ENCODE results near the gene FHAD1.

Gene FHAD1

DNA sequence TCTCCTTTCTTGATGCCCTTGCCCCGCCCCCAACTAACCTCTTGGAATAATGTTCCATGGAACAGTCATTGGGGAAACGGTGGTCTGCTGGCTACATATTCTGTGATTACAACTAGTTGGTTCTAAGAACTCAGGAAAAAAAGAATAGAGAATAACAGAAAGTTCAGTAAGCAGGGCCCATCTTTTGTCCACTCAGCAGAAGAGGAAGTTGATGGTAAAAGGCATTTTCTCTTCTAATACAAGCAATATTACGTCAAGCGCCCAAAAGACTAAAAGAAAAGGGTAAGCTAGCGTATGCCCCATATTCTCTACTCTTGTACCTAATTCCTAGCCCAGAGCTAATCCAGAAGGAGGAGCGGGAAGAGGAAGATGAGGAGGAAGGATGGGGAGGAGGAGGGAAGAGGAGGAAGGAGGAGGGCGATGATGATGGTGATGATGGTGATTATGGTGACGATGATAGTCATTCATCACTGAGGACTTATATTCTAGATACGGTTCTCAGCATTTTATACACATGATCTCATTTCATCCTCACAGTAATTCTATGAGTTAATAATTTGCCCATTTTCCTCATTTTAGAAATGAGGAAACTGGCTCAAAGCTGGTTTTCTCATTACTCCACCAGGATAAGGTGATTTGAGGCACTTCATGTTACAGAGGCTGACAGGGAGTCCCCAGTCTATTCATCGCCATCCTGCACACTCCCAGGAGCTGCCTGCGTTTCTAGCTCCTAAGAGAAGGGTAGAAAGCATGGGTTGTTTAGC lies 86.1 kb downstream of the FHAD1 start:
- no peaks in the 10 kb centered on the region for H3K9me3 Mint-ChIP-seq
- no peak overlapping the region for H3K27ac Mint-ChIP-seq
- no peak for DNase-seq (ENCODE audit: low spot score)
- no peak overlapping the region for H3K4me3 Mint-ChIP-seq
- peaks cover 43% of the 10 kb centered on the region for H3K27me3 Mint-ChIP-seq (ENCODE audit: low read depth)
- peaks cover 5% of the 10 kb centered on the region for H3K4me1 Mint-ChIP-seq (ENCODE audit: low read depth)
- no peaks in the 10 kb centered on the region for H3K36me3 Mint-ChIP-seq (ENCODE audit: low read depth)

DNA sequence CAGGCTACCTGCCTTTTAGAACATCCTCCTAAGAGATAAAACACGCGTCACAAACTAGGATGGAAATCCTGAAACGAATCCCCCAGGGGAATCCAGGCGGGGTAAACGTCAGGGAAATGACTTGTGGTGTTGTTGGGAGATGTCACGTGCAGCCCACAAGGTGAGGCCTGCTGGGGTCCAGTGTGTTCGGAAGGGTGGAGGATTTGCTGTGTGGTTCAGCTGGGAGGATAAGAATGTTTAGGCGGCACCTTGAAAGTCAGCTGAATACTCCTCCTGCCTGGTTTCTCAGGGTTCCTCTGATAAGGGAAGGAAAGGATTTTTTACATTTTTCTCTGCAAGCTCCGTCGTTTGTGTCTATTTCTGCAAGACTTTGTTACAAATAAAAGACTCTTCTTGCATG lies 88.0 kb downstream of the FHAD1 start:
- H3K4me1 Mint-ChIP-seq (ENCODE audit: low read depth), result peaks cover 2% of the 10 kb centered on the region

DNA sequence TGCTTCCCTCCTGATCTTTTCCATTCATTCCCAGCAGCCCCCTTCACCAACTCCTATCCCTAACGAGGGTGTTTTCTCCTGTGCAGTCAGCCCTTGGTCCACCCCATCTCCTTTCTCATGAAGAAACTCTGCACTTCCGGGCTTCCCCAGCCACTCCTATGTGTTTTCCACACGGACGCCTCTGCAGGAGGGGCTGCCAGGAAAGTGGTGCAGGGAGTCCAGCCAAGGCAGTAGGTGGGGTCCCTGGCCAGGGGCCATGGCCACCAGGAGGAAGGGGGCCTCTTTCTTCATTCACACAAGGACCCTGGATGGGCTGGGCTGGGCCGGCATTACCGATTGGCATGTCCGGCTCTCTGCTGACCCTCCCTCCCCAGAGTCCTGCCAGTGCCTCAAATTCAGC lies 89.8 kb downstream of the FHAD1 start:
- H3K27ac Mint-ChIP-seq, result no peak overlapping the region
- peaks cover 29% of the 10 kb centered on the region for H3K27me3 Mint-ChIP-seq (ENCODE audit: low read depth)
- no peak for DNase-seq (ENCODE audit: low spot score)
- peaks cover 12% of the 10 kb centered on the region for H3K4me1 Mint-ChIP-seq (ENCODE audit: low read depth)
- H3K9me3 Mint-ChIP-seq, result no peaks in the 10 kb centered on the region
- H3K4me3 Mint-ChIP-seq, result no peak overlapping the region
- no peaks in the 10 kb centered on the region for H3K36me3 Mint-ChIP-seq (ENCODE audit: low read depth)

More for the DNA sequence above, 88.0 kb downstream of the FHAD1 start:
- no peak overlapping the region for H3K27ac Mint-ChIP-seq
- H3K4me3 Mint-ChIP-seq, result no peak overlapping the region
- peaks cover 37% of the 10 kb centered on the region for H3K27me3 Mint-ChIP-seq (ENCODE audit: low read depth)
- H3K36me3 Mint-ChIP-seq (ENCODE audit: low read depth), result no peaks in the 10 kb centered on the region
- no peak for DNase-seq (ENCODE audit: low spot score)
- no peaks in the 10 kb centered on the region for H3K9me3 Mint-ChIP-seq

DNA sequence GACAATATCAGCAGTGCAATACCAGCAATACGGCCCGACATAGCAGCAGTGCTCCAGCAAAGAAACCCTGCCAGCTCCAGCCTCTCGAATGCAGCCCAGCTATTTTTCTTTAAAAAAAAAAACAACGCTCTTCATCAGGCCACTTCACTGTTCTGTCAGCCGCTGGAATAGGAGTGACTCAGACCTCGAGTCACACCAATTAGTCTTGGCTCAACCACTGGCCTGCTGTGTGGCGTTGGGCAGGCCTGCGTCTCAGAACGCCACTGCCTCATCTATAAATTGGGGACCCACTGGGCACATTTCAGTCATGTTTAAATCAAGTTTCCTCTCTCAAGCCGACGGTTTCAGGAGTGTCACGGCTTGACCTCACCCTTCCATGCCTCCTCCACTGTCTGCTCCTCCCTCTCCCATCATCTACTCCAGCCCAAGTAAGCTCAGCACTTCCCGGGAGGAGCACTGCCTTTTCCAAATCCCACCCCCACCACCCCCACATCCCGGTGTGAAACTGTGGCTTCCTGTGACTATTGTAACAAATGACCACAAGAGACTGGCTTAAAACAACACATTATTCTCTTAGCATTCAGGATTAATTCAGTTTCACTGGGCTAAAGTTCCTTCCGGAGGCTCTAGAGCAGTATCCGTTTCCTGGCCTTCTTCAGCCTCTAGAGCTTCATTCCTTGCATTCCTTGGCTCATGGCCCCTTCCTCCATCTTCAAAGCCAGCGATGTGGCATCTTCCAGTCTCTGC lies 90.8 kb downstream of the FHAD1 start:
- H3K4me1 Mint-ChIP-seq (ENCODE audit: low read depth), result peaks cover 17% of the 10 kb centered on the region

DNA sequence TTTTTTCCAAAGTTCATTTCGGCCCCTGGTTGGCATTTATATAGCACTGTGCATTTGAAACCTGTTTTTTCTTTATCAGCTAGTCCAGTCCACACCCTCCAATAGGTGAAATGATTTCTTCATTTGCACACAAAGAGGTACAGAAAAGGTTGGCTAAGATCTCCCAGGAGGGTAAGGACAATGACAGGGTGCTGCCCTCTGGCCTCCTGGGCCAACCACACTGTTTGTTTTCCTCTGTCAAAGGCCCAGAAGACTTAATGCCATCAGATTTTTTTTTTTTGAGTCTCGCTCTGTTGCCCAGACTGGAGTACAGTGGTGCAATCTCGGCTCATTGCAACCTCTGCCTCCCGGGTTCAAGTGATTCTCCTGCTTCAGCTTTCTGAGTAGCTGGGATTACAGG lies 92.5 kb downstream of the FHAD1 start:
- peaks cover 19% of the 10 kb centered on the region for H3K27me3 Mint-ChIP-seq (ENCODE audit: low read depth)
- H3K36me3 Mint-ChIP-seq (ENCODE audit: low read depth), result no peaks in the 10 kb centered on the region
- H3K4me3 Mint-ChIP-seq, result no peak overlapping the region
- no peaks in the 10 kb centered on the region for H3K9me3 Mint-ChIP-seq
- no peak for DNase-seq (ENCODE audit: low spot score)
- peaks cover 29% of the 10 kb centered on the region for H3K4me1 Mint-ChIP-seq (ENCODE audit: low read depth)
- no peak overlapping the region for H3K27ac Mint-ChIP-seq

More for the DNA sequence above, 90.8 kb downstream of the FHAD1 start:
- no peak for DNase-seq (ENCODE audit: low spot score)
- peaks cover 25% of the 10 kb centered on the region for H3K27me3 Mint-ChIP-seq (ENCODE audit: low read depth)
- H3K4me3 Mint-ChIP-seq, result no peak overlapping the region
- no peaks in the 10 kb centered on the region for H3K36me3 Mint-ChIP-seq (ENCODE audit: low read depth)
- H3K9me3 Mint-ChIP-seq, result no peaks in the 10 kb centered on the region
- no peak overlapping the region for H3K27ac Mint-ChIP-seq

DNA sequence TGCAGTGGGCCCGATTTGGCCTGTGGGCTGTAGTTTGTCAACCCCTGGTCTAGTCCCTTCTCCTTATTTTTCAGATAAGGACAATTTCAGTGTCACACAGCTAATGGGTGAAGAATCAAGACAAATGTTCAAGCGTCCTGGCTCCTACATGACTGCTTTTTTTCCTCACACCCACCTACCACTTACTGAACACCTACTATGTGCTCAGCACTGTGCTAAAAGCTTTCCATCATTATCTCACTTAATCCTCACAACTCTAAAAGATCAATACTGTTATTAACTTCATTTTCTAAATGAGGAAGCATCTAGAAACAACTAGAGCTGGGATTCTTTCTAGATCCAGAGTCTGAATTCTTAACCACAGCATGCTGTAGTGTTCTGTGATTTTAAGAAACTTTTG lies 94.2 kb downstream of the FHAD1 start:
- no peaks in the 10 kb centered on the region for H3K36me3 Mint-ChIP-seq (ENCODE audit: low read depth)
- H3K4me3 Mint-ChIP-seq, result peak overlapping the region; percentile 28
- DNase-seq (ENCODE audit: low spot score), result no peak
- H3K9me3 Mint-ChIP-seq, result no peaks in the 10 kb centered on the region
- H3K4me1 Mint-ChIP-seq (ENCODE audit: low read depth), result peaks cover 44% of the 10 kb centered on the region
- peaks cover 11% of the 10 kb centered on the region for H3K27me3 Mint-ChIP-seq (ENCODE audit: low read depth)
- no peak overlapping the region for H3K27ac Mint-ChIP-seq

DNA sequence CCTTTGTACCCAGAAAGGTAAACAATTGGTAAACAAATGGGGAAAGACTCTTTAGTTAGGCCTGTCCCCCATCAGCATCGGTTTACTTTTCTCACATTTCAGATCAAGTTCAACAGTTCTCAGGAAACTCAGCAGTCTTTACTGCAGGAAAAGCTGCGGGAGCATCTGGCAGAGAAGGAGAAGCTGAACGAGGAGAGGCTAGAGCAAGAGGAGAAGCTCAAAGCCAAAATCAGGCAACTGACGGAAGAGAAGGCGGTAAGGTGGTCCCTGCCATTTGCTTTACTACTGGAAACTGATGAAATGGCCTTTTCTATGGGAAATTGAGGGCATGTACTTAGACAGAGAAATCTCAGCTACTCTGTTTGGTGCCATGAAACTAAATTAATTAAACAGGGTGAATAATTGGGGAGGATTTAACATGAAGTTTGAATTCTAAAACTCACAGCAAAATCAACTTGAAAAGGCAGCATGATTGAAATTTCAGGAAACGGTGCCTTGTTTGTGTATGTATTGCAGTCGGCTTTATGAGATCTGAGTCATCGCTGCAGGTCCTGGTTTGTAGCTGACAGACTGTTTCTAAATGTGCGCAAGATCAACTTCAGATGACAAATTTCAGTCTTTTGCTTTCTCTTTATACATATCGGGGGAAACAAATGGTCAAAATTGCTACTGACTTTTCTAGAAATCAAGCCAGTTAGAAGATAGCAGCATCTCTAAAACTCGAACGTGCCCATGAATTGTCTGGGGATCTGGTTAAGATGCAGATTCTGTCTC lies 94.8 kb downstream of the FHAD1 start:
- Mint-ChIP-seq H3K4me1 (ENCODE audit: low read depth) (peaks cover 50% of the 10 kb centered on the region), H3K27ac (peak overlapping the region; percentile 81), H3K4me3 (peak overlapping the region; percentile 28)

DNA sequence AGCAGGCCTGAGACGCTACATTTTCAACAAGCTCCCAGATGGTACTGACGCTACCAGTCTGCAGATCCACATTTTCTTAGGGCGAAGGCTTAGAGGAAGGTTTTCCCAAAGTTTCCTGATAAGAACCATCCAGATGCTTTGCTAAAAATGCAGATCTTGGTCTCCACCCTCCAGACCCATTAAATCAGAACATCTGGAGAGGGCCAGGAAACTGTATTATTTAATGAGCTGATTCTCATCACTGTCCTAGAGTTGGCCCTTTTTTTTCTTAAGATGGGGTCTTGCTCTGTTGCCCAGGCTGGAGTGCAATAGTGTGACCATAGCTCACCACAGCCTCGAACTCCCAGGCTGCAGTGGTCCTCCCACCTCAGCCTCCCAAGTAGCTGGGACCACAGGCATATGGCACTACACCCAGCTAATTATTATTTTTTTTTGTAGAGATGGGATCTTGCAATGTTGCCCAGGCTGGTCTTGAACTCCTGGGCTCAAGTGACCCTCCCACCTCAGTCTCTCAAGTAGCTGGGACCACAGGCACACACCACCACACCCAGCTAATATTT lies 95.5 kb downstream of the FHAD1 start:
- Mint-ChIP-seq H3K36me3 (ENCODE audit: low read depth) (no peaks in the 10 kb centered on the region), H3K4me1 (ENCODE audit: low read depth) (peaks cover 57% of the 10 kb centered on the region), H3K27ac (peak overlapping the region; percentile 81), H3K9me3 (no peaks in the 10 kb centered on the region), H3K27me3 (ENCODE audit: low read depth) (peaks cover 2% of the 10 kb centered on the region), H3K4me3 (peak overlapping the region; percentile 28)
- no peak for DNase-seq (ENCODE audit: low spot score)

More for the DNA sequence above, 94.8 kb downstream of the FHAD1 start:
- no peaks in the 10 kb centered on the region for H3K36me3 Mint-ChIP-seq (ENCODE audit: low read depth)
- peak; percentile 41 for DNase-seq (ENCODE audit: low spot score)
- H3K27me3 Mint-ChIP-seq (ENCODE audit: low read depth), result peaks cover 5% of the 10 kb centered on the region
- no peaks in the 10 kb centered on the region for H3K9me3 Mint-ChIP-seq

DNA sequence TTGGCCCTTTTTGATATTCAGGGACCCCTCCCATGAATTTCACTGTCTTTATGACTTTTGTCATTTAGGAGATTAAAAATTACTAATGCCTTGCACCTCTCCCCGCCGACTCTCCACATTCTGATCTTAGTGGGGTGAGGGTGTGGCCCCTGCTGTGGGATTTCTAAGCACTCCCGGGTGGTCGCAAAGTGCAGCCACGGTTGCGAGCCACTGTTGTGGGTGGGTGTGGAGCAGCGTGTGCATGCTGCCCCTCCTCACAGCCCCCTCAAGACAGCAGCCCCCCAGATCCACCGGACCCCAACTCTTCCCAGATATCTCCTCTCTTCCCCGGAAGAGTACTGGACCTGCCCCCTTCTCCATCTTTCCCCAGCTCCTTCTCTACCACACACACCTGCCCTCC lies 96.1 kb downstream of the FHAD1 start:
- Mint-ChIP-seq H3K27me3 (ENCODE audit: low read depth) (peaks cover 2% of the 10 kb centered on the region), H3K4me3 (peak overlapping the region; percentile 75), H3K36me3 (ENCODE audit: low read depth) (peaks cover 3% of the 10 kb centered on the region), H3K27ac (peak overlapping the region; percentile 79), H3K4me1 (ENCODE audit: low read depth) (peaks cover 63% of the 10 kb centered on the region), H3K9me3 (no peaks in the 10 kb centered on the region)
- no peak for DNase-seq (ENCODE audit: low spot score)

DNA sequence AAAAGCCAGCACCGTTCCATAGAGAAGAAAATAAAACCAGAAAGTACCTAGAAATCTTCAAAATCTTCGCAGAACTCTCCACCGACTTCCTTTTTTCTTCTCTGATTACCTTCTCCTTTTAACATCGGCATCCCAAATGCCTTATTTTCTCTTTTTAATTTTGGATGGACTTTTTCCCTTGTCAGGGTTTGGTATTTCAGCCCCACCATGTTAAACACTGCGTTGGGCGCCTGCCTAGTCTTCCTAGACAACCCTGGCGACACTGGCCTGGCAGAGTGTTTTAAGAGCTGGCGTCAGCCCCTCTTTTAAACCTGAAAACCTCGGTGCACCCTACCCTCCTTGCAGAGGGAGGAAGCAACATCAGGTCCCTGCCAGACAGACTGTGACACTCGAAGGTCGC lies 96.7 kb downstream of the FHAD1 start:
- no peak for DNase-seq (ENCODE audit: low spot score)
- H3K27ac Mint-ChIP-seq, result peak overlapping the region; percentile 79
- H3K27me3 Mint-ChIP-seq (ENCODE audit: low read depth), result peaks cover 2% of the 10 kb centered on the region
- H3K4me3 Mint-ChIP-seq, result peak overlapping the region; percentile 75
- no peaks in the 10 kb centered on the region for H3K9me3 Mint-ChIP-seq
- peaks cover 68% of the 10 kb centered on the region for H3K4me1 Mint-ChIP-seq (ENCODE audit: low read depth)
- peaks cover 3% of the 10 kb centered on the region for H3K36me3 Mint-ChIP-seq (ENCODE audit: low read depth)

DNA sequence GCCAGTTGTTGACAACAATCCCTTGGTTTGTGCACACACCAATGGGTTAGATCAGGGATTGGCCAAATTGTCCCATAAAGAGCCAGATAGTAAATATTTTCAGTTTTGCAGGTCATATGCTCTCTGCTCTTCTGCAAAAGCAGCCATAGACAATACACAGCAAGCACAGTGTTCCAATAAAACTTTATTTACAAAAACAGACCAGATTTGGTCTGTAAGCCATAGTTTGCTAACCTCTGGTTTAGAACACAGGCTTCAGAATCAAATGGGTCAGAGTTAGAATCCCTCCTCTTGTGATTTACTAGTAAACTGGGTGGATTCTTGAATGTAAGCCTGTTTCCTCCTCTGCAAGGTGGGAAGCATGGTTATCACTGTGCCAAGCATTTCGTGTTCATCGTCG lies 97.4 kb downstream of the FHAD1 start:
- peak overlapping the region; percentile 75 for H3K4me3 Mint-ChIP-seq
- H3K36me3 Mint-ChIP-seq (ENCODE audit: low read depth), result peaks cover 3% of the 10 kb centered on the region
- no peaks in the 10 kb centered on the region for H3K9me3 Mint-ChIP-seq
- H3K27ac Mint-ChIP-seq, result peak overlapping the region; percentile 79
- H3K4me1 Mint-ChIP-seq (ENCODE audit: low read depth), result peaks cover 68% of the 10 kb centered on the region
- H3K27me3 Mint-ChIP-seq (ENCODE audit: low read depth), result peaks cover 2% of the 10 kb centered on the region
- no peak for DNase-seq (ENCODE audit: low spot score)

DNA sequence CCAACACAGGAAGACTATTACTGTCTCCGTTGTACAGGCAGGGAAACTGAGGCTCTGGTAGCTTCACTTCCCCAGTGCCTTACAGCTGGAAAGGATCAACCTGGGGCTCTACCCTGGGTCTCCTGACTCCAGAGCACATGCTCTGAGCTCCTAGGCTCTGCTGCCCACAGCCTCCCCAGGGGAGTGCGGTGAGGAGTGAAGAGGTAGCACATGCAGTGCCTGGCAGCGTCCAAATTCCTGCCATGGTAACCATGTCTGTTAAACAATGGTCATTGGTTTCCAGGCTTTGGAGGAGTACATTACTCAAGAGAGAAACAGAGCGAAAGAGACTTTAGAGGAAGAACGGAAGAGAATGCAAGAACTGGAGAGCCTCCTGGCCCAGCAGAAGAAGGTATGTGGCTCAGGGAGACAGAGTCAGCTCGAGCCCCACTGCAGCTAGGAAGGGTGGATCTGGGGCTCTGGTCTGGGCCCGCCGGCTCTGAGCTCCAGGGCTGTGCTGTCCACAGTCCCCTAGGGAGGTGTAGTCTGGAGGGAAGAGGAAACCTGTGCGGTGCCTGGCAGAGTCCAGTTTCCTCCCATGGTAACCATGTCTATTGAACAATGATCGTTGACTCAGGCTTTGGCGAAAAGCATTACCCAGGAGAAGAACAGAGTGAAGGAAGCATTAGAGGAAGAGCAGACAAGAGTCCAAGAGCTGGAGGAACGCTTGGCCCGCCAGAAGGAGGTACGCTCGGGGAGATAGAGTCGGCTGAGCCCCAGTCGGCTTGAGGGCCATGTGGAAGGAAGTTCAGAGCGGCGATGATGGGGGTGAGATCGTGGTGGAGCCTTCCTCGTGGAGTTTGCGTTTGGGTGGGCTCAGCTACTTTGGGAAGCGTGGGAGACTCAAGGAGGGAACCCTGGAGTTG lies 98.0 kb downstream of the FHAD1 start:
- Mint-ChIP-seq H3K27me3 (ENCODE audit: low read depth) (peaks cover 2% of the 10 kb centered on the region), H3K36me3 (ENCODE audit: low read depth) (peaks cover 3% of the 10 kb centered on the region), H3K4me3 (peak overlapping the region; percentile 62), H3K4me1 (ENCODE audit: low read depth) (peaks cover 68% of the 10 kb centered on the region), H3K9me3 (no peaks in the 10 kb centered on the region), H3K27ac (peak overlapping the region; percentile 80)
- no peak for DNase-seq (ENCODE audit: low spot score)

Measured in T-helper 2 cell treated with Interferon-gamma antibody and Interleukin-4, amounts not matched to agents 5 μg/mL and 100 μg/mL, for 36 hours (primary cell).